Measurements from ENCODE around the gene C2CD4B.
A peak's percentile ranks its signal among the peaks of the same experiment; 100 is the strongest.

C2CD4B gene

DNA sequence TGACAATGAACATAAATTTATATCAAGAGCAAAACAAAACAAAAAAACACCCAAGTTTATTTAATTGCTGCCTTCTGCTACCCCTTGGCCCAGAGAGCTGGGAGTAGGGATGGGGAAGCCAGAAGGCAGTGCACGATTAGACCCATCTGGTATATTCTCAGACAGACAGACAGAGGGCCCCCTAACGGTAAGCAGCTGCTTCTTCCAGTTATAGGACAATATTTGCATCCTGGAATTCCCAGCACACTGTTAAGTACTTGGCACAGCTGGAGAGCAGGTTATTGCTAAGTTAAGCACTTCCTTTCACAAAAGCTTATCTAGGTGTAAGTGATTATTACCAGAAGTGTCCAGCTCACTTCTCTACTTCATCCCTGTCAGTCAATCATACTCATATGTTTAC is 39.3 kb downstream of the C2CD4B start:
- Histone ChIP-seq H3K36me3 (no peaks in the 10 kb centered on the region), H3K27me3 (no peaks in the 10 kb centered on the region), H3K9me3 (no peaks in the 10 kb centered on the region), H3K4me3 (ENCODE audit: low read depth, low read length) (no peak overlapping the region), H3K4me1 (peaks cover 12% of the 10 kb centered on the region)
- peak; percentile 69 for DNase-seq
- TF ChIP-seq, protein P1, sequence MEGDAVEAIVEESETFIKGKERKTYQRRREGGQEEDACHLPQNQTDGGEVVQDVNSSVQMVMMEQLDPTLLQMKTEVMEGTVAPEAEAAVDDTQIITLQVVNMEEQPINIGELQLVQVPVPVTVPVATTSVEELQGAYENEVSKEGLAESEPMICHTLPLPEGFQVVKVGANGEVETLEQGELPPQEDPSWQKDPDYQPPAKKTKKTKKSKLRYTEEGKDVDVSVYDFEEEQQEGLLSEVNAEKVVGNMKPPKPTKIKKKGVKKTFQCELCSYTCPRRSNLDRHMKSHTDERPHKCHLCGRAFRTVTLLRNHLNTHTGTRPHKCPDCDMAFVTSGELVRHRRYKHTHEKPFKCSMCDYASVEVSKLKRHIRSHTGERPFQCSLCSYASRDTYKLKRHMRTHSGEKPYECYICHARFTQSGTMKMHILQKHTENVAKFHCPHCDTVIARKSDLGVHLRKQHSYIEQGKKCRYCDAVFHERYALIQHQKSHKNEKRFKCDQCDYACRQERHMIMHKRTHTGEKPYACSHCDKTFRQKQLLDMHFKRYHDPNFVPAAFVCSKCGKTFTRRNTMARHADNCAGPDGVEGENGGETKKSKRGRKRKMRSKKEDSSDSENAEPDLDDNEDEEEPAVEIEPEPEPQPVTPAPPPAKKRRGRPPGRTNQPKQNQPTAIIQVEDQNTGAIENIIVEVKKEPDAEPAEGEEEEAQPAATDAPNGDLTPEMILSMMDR (IDR thresholded peaks at IDR 0.05; ENCODE audit: low read depth, low read length), result peak; percentile 79

DNA sequence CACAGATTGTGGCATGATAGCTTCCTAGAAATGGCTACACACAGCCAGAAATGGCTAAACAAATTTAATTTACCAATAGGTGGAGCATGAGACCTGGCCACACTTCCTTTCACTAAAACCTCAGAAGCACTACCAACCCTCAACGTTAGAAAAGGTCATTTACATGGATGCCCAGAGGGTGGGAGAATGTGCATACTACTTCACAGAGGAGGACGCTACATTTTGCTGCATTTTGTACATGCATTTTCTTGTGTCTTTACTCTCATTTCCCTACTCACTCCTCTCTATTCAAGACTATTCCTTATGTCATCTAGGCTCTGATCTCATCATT is 40.1 kb downstream of the C2CD4B start:
- TF ChIP-seq, protein P1 (IDR thresholded peaks at IDR 0.05; ENCODE audit: low read depth, low read length), result no peak

DNA sequence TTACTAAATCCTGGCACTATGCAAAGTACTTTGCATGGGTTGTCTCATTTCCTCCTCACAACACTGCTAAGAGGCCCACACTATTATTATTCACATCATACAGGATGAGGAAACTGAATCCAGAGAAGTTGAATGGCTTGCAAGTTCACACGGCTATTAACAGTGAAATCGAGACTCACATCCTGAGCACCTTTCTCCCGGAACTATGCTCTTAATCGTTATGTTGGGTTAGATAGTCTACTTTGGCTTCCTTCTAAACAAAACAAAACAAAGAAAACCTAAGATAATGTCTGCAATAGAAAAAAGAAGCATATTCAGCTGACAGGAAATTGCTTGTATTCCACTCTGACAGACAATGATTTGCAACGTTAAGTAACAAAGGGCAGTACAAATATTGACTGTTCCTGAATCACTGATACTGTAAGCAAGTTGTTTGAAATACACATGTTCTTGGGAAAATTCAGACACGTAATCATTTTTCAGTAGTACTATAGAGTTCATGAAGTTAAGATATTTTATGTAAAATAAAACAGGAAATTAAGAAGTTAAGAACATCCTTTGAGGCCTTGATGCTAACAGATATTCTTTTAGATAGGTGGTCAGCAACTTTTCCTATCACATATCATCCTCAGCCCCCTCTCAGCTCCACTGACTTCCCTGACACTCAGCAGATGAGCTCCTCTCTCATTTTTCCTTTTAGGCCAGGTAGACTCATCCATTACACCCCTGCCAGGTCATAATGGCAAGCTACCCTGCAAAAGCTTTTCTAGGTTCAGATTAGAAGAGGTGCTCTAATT is 40.7 kb downstream of the C2CD4B start:
- TF ChIP-seq, protein P1 (IDR thresholded peaks at IDR 0.05; ENCODE audit: low read depth, low read length), result no peak
- H3K4me3 ChIP-seq (ENCODE audit: low read depth, low read length), result no peak overlapping the region
- no peak for DNase-seq
- no peaks in the 10 kb centered on the region for H3K9me3 ChIP-seq
- H3K4me1 ChIP-seq, result peaks cover 13% of the 10 kb centered on the region
- H3K36me3 ChIP-seq, result no peaks in the 10 kb centered on the region
- H3K27me3 ChIP-seq, result no peaks in the 10 kb centered on the region

More for the DNA sequence above, 40.1 kb downstream of the C2CD4B start:
- H3K4me3 ChIP-seq (ENCODE audit: low read depth, low read length), result no peak overlapping the region
- peaks cover 12% of the 10 kb centered on the region for H3K4me1 ChIP-seq
- no peak for DNase-seq
- H3K27me3 ChIP-seq, result no peaks in the 10 kb centered on the region
- no peaks in the 10 kb centered on the region for H3K9me3 ChIP-seq
- H3K36me3 ChIP-seq, result no peaks in the 10 kb centered on the region

DNA sequence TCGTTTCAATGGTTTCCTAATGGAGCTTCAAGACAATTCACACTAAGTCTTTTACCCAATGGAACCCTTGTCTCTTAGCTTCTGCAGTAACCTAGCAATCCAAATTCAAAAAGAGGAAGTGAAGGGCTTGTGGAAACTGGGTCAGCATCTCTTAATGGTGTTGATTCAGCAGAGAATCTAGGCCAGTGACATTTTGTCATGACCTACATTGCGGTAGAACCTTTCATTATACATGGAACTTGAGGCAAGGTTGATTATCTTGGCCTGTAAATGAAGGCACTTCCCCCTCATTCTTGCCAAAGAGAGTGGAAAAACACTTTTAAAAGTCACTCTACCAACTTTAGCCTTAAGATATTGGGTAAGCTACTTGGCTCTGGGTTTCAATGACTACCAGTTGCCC is 42.8 kb downstream of the C2CD4B start:
- Histone ChIP-seq H3K4me3 (ENCODE audit: low read depth, low read length) (no peak overlapping the region), H3K9me3 (no peaks in the 10 kb centered on the region), H3K27me3 (no peaks in the 10 kb centered on the region), H3K36me3 (no peaks in the 10 kb centered on the region), H3K4me1 (peaks cover 18% of the 10 kb centered on the region)
- TF ChIP-seq, protein P1 (IDR thresholded peaks at IDR 0.05; ENCODE audit: low read depth, low read length), result no peak
- DNase-seq, result no peak

DNA sequence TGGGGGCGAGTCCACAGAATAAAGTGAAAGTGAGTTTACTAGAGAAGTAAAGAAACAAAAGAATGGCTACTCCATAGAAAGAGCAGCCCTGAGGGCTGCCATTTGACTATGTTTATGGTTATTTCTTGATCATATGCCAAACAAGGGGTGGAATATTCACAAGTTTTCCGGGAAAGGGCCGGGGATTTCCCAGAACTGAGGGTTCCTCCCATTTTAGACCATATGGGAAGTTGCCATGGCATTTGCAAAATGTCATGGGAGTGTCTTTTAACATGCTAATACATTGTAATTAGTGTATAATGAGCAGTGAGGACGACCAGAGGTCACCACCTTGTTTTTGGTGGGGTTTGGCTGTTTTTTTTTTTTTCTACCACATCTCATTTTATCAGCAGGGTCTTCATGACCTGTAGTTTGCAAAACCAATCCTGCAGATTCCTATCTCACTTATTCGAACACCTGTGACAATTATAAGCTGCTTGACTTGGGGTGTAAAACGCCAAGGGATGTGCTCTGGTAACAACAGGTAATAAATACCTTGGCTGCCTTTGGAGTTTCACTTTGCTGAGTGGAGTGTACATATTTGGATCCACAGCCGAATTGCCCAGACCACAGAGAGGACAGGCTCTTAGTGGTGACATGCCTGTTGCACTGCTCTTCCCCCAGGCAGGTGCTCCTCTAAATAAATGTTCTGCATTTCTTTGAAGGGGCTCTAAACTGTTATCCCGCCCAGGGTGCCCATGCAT is 43.6 kb downstream of the C2CD4B start:
- no peak overlapping the region for H3K4me3 ChIP-seq (ENCODE audit: low read depth, low read length)
- no peaks in the 10 kb centered on the region for H3K36me3 ChIP-seq
- H3K9me3 ChIP-seq, result no peaks in the 10 kb centered on the region
- peaks cover 18% of the 10 kb centered on the region for H3K4me1 ChIP-seq
- no peaks in the 10 kb centered on the region for H3K27me3 ChIP-seq
- no peak for DNase-seq
- TF ChIP-seq, protein P1 (IDR thresholded peaks at IDR 0.05; ENCODE audit: low read depth, low read length), result no peak

DNA sequence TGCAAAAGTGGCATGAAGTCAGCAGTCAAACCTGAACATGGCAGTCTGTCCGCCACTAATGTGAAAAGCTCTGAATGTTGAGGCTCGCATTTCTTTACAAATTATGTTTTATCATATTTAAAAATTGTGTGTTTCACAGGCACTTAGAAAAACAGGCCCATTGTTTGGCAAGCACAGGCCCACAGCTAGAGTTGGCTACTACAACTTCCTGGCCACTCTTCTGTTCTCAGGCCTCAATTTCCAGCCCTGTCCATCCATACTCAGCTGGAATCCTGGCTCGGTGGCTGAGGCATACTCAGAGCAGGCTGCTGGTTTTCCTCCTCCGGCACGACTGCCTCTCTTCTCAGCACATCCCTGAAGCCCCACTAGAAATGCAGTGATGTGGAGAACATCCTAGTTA is 44.3 kb downstream of the C2CD4B start:
- Histone ChIP-seq H3K4me1 (peaks cover 16% of the 10 kb centered on the region), H3K36me3 (no peaks in the 10 kb centered on the region), H3K27me3 (no peaks in the 10 kb centered on the region), H3K4me3 (ENCODE audit: low read depth, low read length) (no peak overlapping the region), H3K9me3 (no peaks in the 10 kb centered on the region)
- no peak for DNase-seq
- TF ChIP-seq, protein P1 (IDR thresholded peaks at IDR 0.05; ENCODE audit: low read depth, low read length), result no peak

Measured in BE2C (cell line).